ENCODE measurements around the gene COP1.

Gene COP1

GRCh38 chr1:176187001-176187400 lies 20.1 kb downstream of the COP1 start (continued):
- TF ChIP-seq, protein P1, sequence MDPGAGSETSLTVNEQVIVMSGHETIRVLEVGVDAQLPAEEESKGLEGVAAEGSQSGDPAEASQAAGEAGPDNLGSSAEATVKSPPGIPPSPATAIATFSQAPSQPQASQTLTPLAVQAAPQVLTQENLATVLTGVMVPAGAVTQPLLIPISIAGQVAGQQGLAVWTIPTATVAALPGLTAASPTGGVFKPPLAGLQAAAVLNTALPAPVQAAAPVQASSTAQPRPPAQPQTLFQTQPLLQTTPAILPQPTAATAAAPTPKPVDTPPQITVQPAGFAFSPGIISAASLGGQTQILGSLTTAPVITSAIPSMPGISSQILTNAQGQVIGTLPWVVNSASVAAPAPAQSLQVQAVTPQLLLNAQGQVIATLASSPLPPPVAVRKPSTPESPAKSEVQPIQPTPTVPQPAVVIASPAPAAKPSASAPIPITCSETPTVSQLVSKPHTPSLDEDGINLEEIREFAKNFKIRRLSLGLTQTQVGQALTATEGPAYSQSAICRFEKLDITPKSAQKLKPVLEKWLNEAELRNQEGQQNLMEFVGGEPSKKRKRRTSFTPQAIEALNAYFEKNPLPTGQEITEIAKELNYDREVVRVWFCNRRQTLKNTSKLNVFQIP (CRISPR knock-in tag; IDR thresholded peaks at IDR 0.05; ENCODE audit: borderline replicate concordance, low read depth): no peak
- TF ChIP-seq PPARA (CRISPR knock-in tag; IDR thresholded peaks at IDR 0.05; ENCODE audit: borderline replicate concordance): no peak

DNA sequence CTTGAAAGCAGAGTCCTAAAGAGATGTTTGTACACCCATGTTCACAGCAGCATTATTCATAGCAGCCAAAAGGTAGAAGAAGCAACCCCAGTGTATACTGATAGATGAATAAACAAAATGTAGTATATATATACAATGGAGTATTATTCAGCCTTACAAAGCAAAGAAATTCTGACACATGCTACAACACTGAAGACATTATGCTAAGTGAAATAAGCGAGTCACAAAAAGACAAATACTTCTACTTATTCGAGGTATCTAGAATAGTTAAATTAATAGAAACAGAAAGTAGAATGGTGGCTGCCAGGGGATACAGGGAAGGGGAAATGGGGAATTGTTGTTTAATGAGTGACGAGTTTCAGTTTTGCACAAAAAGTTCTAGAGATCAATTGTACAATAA lies 23.5 kb downstream of the COP1 start:
- no peak for ATAC-seq

DNA sequence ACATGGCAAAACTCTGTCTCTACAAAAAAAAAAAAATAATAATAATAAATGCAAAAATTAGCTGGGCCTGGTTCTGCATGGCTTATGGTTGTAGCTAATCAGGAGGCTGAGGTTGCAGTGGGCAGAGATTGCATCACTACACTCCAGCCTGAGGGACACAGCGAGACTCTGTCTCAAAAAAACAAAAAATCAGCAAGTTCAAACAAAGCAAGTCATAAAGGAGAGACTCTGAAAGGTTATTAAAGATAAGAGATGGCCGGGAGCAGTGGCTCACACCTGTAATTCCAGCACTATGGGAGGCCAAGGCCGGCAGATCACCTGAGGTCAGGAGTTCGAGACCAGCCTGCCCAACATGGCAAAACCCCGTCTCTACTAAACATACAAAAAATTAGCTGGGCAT lies 28.8 kb downstream of the COP1 start:
- no peak for ATAC-seq
- TF ChIP-seq, protein P2, sequence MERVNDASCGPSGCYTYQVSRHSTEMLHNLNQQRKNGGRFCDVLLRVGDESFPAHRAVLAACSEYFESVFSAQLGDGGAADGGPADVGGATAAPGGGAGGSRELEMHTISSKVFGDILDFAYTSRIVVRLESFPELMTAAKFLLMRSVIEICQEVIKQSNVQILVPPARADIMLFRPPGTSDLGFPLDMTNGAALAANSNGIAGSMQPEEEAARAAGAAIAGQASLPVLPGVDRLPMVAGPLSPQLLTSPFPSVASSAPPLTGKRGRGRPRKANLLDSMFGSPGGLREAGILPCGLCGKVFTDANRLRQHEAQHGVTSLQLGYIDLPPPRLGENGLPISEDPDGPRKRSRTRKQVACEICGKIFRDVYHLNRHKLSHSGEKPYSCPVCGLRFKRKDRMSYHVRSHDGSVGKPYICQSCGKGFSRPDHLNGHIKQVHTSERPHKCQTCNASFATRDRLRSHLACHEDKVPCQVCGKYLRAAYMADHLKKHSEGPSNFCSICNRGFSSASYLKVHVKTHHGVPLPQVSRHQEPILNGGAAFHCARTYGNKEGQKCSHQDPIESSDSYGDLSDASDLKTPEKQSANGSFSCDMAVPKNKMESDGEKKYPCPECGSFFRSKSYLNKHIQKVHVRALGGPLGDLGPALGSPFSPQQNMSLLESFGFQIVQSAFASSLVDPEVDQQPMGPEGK (CRISPR knock-in tag; IDR thresholded peaks at IDR 0.05; ENCODE audit: borderline replicate concordance): no peak
- TF ChIP-seq, protein P3, sequence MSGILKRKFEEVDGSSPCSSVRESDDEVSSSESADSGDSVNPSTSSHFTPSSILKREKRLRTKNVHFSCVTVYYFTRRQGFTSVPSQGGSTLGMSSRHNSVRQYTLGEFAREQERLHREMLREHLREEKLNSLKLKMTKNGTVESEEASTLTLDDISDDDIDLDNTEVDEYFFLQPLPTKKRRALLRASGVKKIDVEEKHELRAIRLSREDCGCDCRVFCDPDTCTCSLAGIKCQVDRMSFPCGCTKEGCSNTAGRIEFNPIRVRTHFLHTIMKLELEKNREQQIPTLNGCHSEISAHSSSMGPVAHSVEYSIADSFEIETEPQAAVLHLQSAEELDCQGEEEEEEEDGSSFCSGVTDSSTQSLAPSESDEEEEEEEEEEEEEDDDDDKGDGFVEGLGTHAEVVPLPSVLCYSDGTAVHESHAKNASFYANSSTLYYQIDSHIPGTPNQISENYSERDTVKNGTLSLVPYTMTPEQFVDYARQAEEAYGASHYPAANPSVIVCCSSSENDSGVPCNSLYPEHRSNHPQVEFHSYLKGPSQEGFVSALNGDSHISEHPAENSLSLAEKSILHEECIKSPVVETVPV (CRISPR knock-in tag; IDR thresholded peaks at IDR 0.05): no peak
- TF ChIP-seq, protein P1 (CRISPR knock-in tag; IDR thresholded peaks at IDR 0.05; ENCODE audit: borderline replicate concordance, low read depth): no peak
- TF ChIP-seq ISL1 (CRISPR knock-in tag; IDR thresholded peaks at IDR 0.05): no peak
- no peak for TF ChIP-seq BACH2 (CRISPR knock-in tag; IDR thresholded peaks at IDR 0.05; ENCODE audit: borderline replicate concordance)
- no peak for TF ChIP-seq OSR1 (CRISPR knock-in tag; IDR thresholded peaks at IDR 0.05)
- no peak for TF ChIP-seq ZFP3 (CRISPR knock-in tag; IDR thresholded peaks at IDR 0.05)

More for the DNA sequence above, 23.5 kb downstream of the COP1 start:
- TF ChIP-seq, protein P1 (CRISPR knock-in tag; IDR thresholded peaks at IDR 0.05; ENCODE audit: borderline replicate concordance, low read depth): no peak
- TF ChIP-seq, protein P2 (CRISPR knock-in tag; IDR thresholded peaks at IDR 0.05; ENCODE audit: borderline replicate concordance): no peak
- TF ChIP-seq RARB (CRISPR knock-in tag; IDR thresholded peaks at IDR 0.05) (no peak), ISL1 (CRISPR knock-in tag; IDR thresholded peaks at IDR 0.05) (no peak), ZFP30 (CRISPR knock-in tag; IDR thresholded peaks at IDR 0.05) (no peak), SNAI2 (CRISPR knock-in tag; IDR thresholded peaks at IDR 0.05) (no peak), BACH2 (CRISPR knock-in tag; IDR thresholded peaks at IDR 0.05; ENCODE audit: borderline replicate concordance) (no peak), CSDC2 (CRISPR knock-in tag; IDR thresholded peaks at IDR 0.05) (no peak), OSR1 (CRISPR knock-in tag; IDR thresholded peaks at IDR 0.05) (no peak), ARNTL (CRISPR knock-in tag; IDR thresholded peaks at IDR 0.05; ENCODE audit: borderline replicate concordance, low read depth) (no peak), ZC3H10 (CRISPR knock-in tag; IDR thresholded peaks at IDR 0.05) (no peak), ZNF565 (CRISPR knock-in tag; conservative IDR thresholded peaks at IDR 0.05; ENCODE audit: low read depth) (no peak), TOX (CRISPR knock-in tag; IDR thresholded peaks at IDR 0.05; ENCODE audit: borderline replicate concordance) (no peak)
- TF ChIP-seq, protein P3 (CRISPR knock-in tag; IDR thresholded peaks at IDR 0.05): no peak

Measured in SK-N-SH treated with all-trans-retinoic acid at 6 μM for 48 hours (cell line).